Epithelial cell of esophagus (primary cell): ENCODE data around the gene TRAPPC3.

Experiments
- DNase-seq: peaks from one replicate; pipeline ENCODE4 v3.0.0; 2010; ENCODE audit warnings: low read depth
- H3K4me3 ChIP-seq: 2 replicates; pipeline ENCODE4 v1.5.1; 2011; ENCODE audit warnings: mild to moderate bottlenecking, low read length, control low read depth
- TF ChIP-seq, protein P1 (sequence below): IDR thresholded peaks from 2 replicates; pipeline ENCODE4 v1.5.1; 2011; ENCODE audit warnings: low read depth, mild to moderate bottlenecking, low read length, control low read depth, inconsistent platforms; ENCODE audit not compliant: insufficient read depth; ENCODE audit errors: missing control alignments

TRAPPC3 gene

DNA sequence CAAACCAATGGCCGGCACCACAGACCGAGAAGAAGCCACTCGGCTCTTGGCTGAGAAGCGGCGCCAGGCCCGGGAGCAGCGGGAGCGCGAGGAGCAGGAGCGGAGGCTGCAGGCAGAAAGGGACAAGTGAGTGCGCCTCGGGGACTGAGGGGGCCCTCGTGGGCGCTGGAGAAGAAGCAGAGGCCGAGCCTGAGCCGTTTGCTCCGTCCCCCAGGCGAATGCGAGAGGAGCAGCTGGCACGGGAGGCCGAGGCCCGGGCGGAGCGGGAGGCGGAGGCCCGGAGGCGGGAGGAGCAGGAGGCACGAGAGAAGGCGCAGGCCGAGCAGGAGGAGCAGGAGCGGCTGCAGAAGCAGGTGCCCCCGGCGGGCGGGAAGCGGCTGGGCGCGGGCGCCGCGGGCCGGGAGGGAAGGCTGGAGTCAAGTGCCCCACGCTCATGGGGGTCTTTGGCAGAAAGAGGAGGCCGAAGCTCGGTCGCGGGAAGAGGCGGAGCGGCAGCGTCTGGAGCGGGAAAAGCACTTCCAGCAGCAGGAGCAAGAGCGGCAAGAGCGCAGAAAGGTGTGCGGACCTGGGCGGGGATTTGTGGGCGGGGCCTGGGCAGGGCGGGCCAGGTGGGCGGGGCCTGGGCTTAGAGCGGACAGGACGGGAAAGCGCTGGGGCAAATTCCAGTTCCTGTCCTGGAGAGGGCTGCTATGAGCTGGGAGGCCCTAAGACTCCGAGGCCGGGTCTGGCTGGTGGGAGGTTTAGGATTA lies 29.4 kb upstream of the TRAPPC3 start:
- no peak overlapping the region for H3K4me3 ChIP-seq
- TF ChIP-seq, protein P1, sequence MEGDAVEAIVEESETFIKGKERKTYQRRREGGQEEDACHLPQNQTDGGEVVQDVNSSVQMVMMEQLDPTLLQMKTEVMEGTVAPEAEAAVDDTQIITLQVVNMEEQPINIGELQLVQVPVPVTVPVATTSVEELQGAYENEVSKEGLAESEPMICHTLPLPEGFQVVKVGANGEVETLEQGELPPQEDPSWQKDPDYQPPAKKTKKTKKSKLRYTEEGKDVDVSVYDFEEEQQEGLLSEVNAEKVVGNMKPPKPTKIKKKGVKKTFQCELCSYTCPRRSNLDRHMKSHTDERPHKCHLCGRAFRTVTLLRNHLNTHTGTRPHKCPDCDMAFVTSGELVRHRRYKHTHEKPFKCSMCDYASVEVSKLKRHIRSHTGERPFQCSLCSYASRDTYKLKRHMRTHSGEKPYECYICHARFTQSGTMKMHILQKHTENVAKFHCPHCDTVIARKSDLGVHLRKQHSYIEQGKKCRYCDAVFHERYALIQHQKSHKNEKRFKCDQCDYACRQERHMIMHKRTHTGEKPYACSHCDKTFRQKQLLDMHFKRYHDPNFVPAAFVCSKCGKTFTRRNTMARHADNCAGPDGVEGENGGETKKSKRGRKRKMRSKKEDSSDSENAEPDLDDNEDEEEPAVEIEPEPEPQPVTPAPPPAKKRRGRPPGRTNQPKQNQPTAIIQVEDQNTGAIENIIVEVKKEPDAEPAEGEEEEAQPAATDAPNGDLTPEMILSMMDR, result no peak
- DNase-seq, result peak; percentile 67

DNA sequence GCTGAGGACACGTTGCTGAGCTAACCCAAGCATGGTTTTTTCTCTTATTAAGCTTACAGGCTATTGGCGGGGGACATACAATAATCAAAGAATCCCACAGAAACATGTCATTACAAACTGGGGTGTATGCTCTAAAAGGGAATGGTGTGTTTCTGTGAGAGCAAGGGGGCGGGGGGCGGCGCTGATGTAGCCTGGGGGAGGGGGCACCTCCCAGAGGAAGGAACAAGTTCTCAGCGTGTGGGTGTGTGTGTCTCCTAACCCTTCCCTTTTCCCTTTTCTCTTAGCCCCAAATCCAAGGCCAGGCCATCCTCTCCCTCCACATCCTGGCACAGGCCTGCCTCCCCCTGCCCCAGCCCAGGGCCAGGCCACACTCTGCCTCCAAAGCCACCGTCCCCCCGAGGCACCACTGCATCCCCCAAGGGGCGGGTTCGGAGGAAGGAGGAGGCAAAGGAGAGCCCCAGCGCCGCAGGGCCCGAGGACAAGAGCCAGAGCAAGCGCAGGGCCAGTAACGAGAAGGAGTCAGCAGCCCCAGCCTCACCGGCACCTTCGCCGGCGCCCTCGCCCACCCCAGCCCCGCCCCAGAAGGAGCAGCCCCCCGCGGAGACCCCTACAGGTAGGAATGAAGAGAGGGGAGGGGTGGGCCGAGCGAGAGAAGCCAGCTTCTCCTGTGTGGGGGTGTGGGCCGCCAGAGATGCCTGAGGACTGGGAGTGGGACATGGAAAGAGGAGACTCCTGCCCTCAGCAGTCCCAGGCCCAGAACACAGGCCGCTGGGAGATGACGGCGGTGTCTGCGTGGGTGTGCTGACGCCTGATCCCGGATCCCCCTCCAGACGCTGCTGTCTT lies 28.5 kb upstream of the TRAPPC3 start:
- no peak for DNase-seq
- no peak overlapping the region for H3K4me3 ChIP-seq
- TF ChIP-seq, protein P1, result no peak

DNA sequence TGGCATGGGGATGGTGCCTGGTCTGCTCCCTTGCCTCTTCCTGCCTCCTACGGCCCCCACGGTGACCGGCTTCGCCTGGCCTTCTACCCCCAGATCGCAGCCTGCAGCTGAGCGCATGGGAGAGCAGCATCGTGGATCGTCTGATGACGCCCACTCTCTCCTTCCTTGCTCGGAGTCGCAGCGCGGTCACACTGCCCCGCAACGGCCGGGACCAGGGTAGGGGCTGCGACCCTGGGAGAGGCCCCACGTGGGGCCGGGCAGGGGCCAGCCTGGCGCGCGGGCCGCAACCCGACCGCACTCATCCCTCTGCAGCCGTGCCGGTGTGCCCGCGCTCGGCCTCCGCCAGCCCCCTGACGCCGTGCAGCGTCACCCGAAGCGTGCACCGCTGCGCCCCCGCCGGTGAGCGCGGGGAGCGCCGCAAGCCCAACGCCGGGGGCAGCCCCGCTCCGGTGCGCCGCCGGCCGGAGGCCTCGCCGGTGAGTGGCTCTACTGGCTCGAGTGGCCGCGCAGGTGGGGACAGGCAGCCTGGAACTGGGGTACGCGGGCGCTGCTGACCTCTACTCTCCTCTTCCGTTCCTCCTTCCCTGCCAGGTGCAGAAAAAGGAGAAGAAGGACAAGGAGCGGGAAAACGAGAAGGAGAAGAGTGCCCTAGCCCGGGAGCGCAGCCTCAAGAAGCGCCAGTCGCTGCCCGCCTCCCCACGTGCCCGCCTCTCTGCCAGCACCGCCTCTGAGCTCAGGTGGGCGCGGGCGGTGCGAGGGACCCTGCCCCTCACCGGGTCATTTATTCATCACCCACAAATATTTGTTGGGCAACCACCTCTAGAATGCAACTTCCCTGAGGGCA lies 27.0 kb upstream of the TRAPPC3 start:
- no peak for DNase-seq
- H3K4me3 ChIP-seq, result no peak overlapping the region
- TF ChIP-seq, protein P1, result no peak

DNA sequence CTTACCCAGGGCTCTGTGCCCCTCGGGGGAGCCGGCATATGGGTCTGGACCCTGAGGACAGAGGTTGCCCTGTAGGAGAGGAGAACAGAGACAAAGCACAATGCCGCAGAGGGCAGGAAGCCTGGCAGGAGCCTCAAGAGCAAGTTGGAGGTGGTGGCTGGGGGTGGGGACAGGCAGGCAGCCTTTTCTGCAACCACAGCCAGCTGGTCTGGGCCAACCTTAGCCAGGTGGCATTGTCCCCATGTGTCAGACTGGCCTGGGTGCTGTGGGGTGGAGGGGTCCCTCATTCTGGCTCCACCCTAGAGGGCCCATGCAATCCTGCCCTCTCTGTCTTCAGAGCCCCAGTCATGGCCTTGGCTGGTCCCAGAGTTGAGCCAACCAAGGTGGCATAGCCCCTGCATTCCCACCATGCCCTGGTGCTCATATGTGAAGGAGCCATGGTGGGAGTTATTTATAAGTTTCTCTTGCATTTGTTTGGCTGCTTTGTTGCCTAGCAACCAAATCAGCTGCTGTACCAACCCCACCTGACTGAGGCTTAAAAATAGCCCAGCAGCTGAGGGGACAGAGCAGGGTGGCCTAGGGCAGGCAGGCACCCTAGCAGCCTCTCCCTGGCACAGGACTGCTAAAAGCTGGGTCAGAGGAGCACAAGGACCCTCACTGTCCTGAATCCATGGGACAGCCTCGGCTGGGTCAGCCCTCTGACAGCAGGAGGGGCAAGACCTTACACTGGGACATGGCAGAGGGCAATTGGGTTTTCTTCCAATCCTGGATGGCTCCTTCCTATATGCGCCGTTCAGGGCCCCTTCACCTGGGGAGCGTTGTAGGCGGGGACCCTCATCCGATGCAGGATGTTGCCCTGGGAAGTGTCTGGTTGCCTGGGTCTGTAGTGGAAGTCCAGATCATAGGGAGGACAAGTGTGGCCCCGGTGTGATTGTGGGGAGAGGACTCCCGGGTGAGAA lies 26.1 kb upstream of the TRAPPC3 start:
- H3K4me3 ChIP-seq, result no peak overlapping the region
- no peak for DNase-seq

DNA sequence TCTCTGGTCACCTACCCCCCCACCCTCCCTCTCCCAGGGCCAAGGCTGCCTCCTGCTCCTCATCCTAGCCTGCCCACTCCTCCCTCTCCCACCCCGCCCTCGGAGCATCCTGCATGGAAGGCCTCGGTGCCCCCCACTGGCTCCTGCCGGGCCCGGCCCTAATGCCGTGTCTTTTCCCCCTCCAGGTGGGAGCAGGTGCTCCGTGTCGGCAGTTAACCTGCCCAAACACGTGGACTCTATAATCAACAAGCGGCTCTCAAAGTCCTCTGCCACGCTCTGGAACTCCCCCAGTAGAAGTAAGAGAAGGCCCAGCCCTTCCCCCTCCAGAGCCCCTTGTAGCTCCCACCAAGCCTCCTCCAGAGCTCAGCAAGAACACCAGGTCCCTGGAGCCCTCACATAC lies 25.4 kb upstream of the TRAPPC3 start:
- H3K4me3 ChIP-seq, result no peak overlapping the region
- TF ChIP-seq, protein P1, result no peak
- no peak for DNase-seq

More for the DNA sequence above, 26.1 kb upstream of the TRAPPC3 start:
- TF ChIP-seq, protein P1, result no peak

DNA sequence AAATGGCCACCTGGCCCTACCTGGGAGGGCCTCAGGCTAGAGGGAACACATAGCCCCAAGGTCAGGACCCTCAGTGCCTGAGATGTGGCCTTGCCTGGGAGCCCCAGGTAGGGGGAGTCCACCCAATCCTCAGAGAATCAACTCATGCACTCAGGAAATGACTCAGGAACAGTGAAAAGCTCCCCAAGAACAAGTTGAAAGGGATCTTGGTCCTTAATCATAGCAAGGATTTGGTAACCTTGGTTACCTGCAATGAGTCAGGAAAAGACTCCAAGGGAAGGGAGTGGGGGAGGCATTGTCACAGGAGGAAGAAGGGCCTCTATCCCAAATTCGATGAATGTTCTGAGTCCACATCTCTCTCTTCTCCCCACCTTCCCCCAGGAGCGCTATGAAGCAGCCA lies 23.7 kb upstream of the TRAPPC3 start:
- TF ChIP-seq, protein P1, result no peak
- peak; percentile 92 for DNase-seq

More for the DNA sequence above, 23.7 kb upstream of the TRAPPC3 start:
- no peak overlapping the region for H3K4me3 ChIP-seq
